ENCODE measurements around the gene CCR3. TPM values are rescaled to one million over a fixed set of nuclear protein-coding genes. Genes with fewer than 3 reads are reported as not detected.

Gene CCR3
- total RNA-seq, 1 donor from 2014 or later, result not detected

DNA sequence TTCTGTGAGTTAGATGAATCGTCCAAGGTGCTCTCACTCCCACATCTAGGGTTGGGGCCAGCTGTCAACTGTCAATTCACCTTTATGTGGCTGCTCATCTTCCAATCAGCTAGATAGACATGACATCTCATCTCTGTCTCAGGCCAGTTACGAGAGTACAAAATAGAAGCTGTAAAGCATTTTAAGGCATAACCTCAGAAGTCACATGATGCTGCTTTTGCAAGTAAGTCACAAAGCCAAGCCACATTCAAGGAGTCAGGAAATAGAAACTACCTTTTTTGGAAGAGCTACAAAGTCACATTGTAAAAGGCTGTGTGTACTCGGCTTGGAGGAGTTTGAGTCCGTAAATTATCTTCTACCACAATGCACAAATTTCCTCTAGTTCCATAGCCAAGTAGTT, 29.1 kb upstream of the CCR3 start:
- Mint-ChIP-seq H3K4me1 (no peaks in the 10 kb centered on the region), H3K36me3 (no peaks in the 10 kb centered on the region), H3K4me3 (no peak overlapping the region), H3K9me3 (no peaks in the 10 kb centered on the region), H3K27ac (no peak overlapping the region), H3K27me3 (ENCODE audit: insufficient read depth, low read depth) (no peaks in the 10 kb centered on the region)
- Histone ChIP-seq H3K4me1 (peaks cover under 1% of the 10 kb centered on the region), H3K79me2 (ENCODE audit: low read depth) (no peaks in the 10 kb centered on the region), H2AFZ (replicated peaks) (no peak overlapping the region), H3K9me3 (ENCODE audit: low read depth) (no peaks in the 10 kb centered on the region), H3K4me3 (no peak overlapping the region), H4K20me1 (ENCODE audit: low read depth) (no peaks in the 10 kb centered on the region), H3K4me2 (no peak overlapping the region), H3K9ac (no peak overlapping the region), H3K36me3 (no peaks in the 10 kb centered on the region), H3F3A (ENCODE audit: low read depth) (no peaks in the 10 kb centered on the region), H3K27me3 (no peaks in the 10 kb centered on the region), H3K27ac (no peak overlapping the region)
- DNase-seq (ENCODE audit: low spot score), result no peak
- TF ChIP-seq, protein P1, sequence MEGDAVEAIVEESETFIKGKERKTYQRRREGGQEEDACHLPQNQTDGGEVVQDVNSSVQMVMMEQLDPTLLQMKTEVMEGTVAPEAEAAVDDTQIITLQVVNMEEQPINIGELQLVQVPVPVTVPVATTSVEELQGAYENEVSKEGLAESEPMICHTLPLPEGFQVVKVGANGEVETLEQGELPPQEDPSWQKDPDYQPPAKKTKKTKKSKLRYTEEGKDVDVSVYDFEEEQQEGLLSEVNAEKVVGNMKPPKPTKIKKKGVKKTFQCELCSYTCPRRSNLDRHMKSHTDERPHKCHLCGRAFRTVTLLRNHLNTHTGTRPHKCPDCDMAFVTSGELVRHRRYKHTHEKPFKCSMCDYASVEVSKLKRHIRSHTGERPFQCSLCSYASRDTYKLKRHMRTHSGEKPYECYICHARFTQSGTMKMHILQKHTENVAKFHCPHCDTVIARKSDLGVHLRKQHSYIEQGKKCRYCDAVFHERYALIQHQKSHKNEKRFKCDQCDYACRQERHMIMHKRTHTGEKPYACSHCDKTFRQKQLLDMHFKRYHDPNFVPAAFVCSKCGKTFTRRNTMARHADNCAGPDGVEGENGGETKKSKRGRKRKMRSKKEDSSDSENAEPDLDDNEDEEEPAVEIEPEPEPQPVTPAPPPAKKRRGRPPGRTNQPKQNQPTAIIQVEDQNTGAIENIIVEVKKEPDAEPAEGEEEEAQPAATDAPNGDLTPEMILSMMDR (IDR thresholded peaks at IDR 0.05), result no peak
- TF ChIP-seq EZH2phosphoT487 (IDR thresholded peaks at IDR 0.05) (no peak), EZH2 (IDR thresholded peaks at IDR 0.05) (no peak)

DNA sequence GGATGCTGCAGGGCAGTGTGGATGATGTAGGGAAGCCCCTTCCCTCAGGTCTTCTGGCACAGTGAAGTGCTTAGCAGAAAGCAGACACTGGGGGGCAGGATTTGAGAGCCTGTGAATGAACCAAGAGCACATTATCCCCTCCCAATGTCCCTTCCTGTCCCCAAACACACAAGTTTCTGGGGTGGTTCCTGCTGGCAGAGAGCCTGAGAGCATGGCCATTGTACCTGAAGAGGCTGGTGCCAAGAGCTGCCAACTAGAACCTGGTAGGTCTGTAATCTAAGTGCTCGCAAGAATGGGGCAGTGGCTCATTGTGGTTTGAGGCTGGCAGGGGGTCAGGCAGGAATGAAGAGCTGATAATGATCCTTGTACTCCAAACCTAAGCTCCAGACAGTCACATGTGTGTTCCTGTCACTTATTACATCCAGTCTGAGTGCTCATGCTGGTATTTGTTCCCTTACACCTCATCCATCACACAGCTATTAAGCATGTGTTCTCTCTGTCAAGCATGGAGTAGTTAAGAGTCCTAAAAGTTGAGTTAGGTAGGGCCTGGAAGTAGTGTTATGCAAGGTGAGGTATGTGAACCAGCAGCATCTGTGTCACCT, 27.4 kb upstream of the CCR3 start:
- no peak overlapping the region for H3K27ac Mint-ChIP-seq

DNA sequence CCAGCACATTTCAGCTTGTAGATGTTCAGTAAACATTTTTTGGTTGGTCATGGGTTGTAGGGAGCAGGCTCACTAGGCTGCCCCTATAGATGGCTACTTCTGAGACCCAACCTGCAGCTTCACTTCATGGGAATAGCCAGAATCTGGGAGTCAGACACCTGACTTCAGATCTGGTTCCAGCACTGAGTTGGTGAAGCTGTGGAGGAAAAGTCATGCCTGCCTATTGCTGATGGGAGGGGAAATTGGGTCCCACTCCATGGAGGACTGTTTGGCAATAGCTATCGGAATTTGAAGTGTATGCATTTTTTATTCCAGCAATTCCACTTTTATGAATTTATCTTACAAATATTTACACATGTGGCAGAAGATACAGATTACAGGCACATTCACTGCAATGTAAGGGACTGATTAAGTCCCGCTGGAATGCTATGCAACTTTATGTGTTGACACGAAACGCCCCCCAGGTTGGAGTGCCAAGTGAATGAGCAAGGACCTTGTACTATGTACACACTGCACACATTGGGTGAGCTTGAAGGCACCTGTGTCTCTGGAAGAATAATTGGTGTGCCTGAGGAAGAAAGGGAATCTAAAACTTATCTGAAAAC, 26.3 kb upstream of the CCR3 start:
- Histone ChIP-seq H3K4me3 (no peak overlapping the region), H3K4me1 (no peaks in the 10 kb centered on the region), H4K20me1 (ENCODE audit: low read depth) (no peaks in the 10 kb centered on the region), H3K27ac (no peak overlapping the region), H3K27me3 (no peaks in the 10 kb centered on the region), H3F3A (ENCODE audit: low read depth) (no peaks in the 10 kb centered on the region), H2AFZ (replicated peaks) (no peak overlapping the region), H3K36me3 (no peaks in the 10 kb centered on the region), H3K4me2 (no peak overlapping the region), H3K79me2 (ENCODE audit: low read depth) (no peaks in the 10 kb centered on the region), H3K9ac (no peak overlapping the region), H3K9me3 (ENCODE audit: low read depth) (no peaks in the 10 kb centered on the region)
- no peaks in the 10 kb centered on the region for H3K4me1 Mint-ChIP-seq
- no peak for DNase-seq (ENCODE audit: low spot score)
- TF ChIP-seq EZH2phosphoT487 (IDR thresholded peaks at IDR 0.05), result no peak
- TF ChIP-seq EZH2 (IDR thresholded peaks at IDR 0.05), result no peak
- TF ChIP-seq, protein P1 (IDR thresholded peaks at IDR 0.05), result no peak
- no peak overlapping the region for H3K27ac Mint-ChIP-seq
- no peak overlapping the region for H3K4me3 Mint-ChIP-seq
- peaks cover 5% of the 10 kb centered on the region for H3K9me3 Mint-ChIP-seq
- H3K36me3 Mint-ChIP-seq, result no peaks in the 10 kb centered on the region
- H3K27me3 Mint-ChIP-seq (ENCODE audit: insufficient read depth, low read depth), result peaks cover 2% of the 10 kb centered on the region

More for the DNA sequence above, 27.4 kb upstream of the CCR3 start:
- Histone ChIP-seq H3K4me2 (no peak overlapping the region), H3F3A (ENCODE audit: low read depth) (no peaks in the 10 kb centered on the region), H3K4me3 (no peak overlapping the region), H2AFZ (replicated peaks) (no peak overlapping the region), H3K36me3 (no peaks in the 10 kb centered on the region), H3K27me3 (no peaks in the 10 kb centered on the region), H3K79me2 (ENCODE audit: low read depth) (no peaks in the 10 kb centered on the region), H3K9ac (no peak overlapping the region), H3K27ac (no peak overlapping the region), H3K9me3 (ENCODE audit: low read depth) (no peaks in the 10 kb centered on the region), H4K20me1 (ENCODE audit: low read depth) (no peaks in the 10 kb centered on the region), H3K4me1 (no peaks in the 10 kb centered on the region)
- peaks cover 5% of the 10 kb centered on the region for H3K9me3 Mint-ChIP-seq
- peak; percentile 62 for DNase-seq (ENCODE audit: low spot score)
- no peak overlapping the region for H3K4me3 Mint-ChIP-seq
- no peaks in the 10 kb centered on the region for H3K36me3 Mint-ChIP-seq
- H3K4me1 Mint-ChIP-seq, result no peaks in the 10 kb centered on the region
- H3K27me3 Mint-ChIP-seq (ENCODE audit: insufficient read depth, low read depth), result no peaks in the 10 kb centered on the region
- TF ChIP-seq, protein P1 (IDR thresholded peaks at IDR 0.05), result peak; percentile 56
- TF ChIP-seq EZH2phosphoT487 (IDR thresholded peaks at IDR 0.05) (no peak), EZH2 (IDR thresholded peaks at IDR 0.05) (no peak)

Data from neural progenitor cell (in vitro differentiated cells).